Measurements from ENCODE around the gene GPR148.
"Not testable (repeated sequence)": the region's sequence is repeated elsewhere in the genome, so short reads cannot be mapped to it uniquely, and the experiment has no call there.

GPR148 gene, protein sequence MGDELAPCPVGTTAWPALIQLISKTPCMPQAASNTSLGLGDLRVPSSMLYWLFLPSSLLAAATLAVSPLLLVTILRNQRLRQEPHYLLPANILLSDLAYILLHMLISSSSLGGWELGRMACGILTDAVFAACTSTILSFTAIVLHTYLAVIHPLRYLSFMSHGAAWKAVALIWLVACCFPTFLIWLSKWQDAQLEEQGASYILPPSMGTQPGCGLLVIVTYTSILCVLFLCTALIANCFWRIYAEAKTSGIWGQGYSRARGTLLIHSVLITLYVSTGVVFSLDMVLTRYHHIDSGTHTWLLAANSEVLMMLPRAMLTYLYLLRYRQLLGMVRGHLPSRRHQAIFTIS

DNA sequence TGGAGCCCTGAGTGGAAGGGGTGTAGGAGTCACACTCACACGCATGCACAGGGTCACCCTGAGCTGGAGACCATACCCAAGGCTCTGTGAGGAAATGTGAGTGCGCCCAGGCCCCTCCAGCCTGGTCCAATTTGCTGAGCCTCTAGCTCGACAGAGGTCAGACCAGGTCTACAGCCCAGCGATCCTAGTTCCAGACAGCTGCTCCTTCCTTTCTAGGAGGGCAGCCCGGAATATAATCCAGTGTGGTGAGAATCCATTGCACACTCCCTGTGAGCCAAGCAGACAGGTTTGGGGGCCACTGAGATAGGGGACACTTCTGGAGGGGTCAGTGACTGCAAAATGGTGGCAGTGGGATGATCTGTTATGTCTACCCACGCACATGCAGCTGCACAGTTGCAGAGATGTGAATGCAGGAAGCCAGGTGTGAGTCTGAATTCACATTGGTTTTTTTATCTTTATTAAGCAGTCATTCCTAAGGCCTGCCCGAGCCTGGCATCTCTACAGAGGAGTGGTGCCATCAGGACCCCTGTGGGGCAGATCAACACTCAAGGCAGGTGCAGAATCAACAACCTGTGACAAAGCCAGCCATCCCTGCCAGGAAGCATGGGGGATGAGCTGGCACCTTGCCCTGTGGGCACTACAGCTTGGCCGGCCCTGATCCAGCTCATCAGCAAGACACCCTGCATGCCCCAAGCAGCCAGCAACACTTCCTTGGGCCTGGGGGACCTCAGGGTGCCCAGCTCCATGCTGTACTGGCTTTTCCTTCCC is at the start of gene GPR148:
Gene GPR148 (plus strand): TSS at position 522 of the 768 bp plus-strand sequence. CDS start 82 bp downstream, at position 604.
- no peak for FAIRE-seq

DNA sequence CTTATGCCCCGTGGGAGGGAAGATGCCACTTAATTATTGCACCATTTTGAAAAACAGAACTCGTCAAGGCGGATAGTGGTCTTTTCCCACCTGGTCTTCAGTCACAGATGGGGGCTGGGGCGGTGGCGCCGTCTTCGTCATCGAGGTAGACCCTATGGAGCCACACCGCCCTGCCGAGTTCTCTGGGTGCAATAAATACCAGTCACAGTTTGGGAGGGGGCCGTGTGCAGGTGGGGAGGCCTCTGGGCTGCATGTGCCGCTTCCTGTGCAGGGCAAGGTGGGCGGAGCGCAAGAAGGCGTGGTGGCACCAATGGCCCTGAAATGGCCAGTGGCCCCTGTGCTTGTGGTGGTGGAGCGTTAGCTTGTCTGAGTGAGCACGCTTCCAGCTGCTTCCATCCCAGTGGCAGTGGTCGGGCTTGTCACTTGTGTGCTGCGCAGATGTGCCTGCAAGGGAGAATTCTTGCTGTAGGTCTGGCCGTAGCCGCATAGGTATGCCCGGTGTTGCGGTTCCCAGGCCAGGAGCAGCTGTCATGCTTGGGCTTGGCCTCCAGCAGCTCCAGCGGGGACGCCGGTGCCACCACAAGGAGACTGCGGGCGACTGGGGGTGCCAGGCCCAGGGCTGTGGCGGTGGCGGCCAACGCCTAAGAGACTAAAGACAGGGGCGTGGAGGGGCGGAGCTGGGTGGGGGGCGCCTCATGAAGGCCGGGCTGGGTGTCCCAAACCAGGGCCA is 36.7 kb upstream of the GPR148 start:
- FAIRE-seq = not testable (repeated sequence)

DNA sequence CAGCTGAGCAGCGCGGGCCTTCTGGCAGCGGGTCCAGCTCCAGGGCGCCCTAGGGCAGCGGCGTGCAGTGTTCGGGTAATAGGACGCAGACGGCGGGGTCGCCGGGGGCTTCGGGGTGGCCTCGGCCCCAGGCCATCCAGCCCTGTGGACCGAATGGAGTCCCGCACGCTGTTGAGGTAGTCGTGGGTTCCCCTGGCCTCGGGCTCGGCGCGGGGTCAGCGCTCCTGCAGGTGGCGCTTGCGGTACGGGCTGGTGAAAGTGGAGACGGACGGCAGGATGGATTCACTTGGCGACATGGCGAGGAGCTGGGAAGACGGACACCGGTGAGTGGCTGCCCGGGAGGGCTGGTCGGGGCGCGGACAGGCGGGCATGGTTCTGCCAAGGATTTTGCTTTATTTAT is 35.4 kb upstream of the GPR148 start:
- not testable (repeated sequence) for FAIRE-seq

DNA sequence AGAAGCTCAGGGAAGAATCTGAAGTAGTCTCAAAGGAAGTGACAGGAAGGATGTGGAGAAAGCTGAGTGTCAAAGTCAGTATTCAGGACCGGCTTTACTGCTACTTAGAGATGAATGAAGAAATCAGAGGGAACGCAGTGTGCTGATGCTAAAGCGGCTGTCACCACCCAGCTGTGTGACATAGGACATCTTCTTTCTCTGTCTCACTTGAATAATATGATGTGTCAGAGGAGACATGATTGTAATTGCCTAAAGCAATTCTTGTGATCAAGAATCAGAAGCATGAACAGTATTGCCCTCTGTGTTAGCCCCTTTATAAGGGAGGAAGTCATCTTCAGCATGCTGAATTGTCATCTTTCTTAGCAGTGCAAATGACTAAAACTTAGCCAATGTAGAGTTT is 25.6 kb upstream of the GPR148 start:
- FAIRE-seq = not testable (repeated sequence)

DNA sequence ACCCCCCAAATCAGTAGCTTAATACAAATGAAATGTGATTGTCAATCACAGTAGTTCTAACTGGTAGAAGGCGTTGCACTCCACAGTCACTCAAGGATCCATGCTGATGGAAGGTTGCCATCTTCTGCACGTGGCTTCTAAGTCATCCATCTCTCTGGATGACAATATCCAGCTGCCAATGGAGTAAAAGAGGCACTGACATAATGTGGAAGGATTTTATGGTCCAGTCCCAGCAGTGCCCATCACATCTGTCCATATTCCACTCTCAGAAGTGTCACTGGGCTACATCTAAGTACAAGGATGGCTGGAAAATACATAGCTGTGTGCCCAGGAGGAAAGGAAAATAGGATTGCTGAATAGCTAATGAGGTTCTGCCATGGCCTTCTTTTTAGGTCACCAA is 14.1 kb upstream of the GPR148 start:
- not testable (repeated sequence) for FAIRE-seq

DNA sequence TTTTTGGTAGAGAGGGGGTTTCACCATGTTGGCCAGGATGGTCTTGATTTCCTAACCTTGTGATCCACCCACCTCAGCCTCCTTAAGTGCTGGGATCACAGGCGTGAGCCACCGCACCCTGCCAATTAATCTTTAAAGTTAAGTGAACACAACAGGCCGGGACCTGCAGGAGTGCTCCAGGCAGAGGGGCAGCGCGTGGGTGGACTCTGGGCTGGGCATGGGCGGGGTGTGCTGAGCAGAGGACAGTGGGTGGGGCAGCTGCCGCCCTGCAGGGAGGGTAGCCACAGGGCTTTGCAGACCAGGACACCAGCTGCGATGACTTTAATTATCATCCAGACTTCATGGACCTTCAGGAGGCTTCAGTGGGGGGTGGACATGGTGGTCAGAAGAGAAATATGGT is 8.8 kb upstream of the GPR148 start:
- FAIRE-seq = no peak

DNA sequence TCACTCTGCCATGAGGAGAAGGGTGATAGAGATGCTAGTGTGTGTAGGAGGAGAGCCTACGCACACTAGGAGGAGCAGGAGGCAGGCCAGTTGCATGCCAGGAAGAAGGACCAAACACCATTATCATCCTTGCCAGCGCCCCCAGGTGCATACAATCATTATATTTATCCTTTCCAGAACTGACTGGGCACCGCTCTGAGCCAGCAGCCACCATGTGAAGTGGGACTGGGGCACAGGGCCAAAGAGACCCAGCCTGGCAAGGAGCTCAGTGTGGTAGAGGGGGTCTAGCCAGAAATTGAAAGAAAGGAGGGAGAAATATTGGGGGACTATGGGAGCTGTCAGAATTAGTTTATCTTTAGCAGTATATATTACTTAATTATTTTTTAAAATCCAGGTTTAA is 8.3 kb upstream of the GPR148 start:
- FAIRE-seq = no peak

DNA sequence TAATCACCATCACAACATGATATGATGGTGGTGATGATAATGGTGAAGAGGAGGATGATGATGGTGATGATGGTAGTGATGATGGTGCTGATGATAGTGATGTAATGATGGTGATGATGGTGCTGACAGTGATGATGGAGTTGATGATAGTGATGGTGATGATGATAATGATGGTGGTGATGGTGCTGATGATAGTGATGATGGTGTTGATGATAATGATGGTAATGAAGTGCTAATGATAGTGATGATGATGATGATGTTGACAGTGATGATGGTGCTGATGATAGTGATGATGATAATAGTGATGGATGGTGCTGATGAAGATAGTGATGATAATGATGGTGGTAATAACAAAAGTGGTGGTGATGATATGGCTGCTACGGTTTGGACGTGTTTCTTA is 4.4 kb upstream of the GPR148 start:
- FAIRE-seq = no peak

DNA sequence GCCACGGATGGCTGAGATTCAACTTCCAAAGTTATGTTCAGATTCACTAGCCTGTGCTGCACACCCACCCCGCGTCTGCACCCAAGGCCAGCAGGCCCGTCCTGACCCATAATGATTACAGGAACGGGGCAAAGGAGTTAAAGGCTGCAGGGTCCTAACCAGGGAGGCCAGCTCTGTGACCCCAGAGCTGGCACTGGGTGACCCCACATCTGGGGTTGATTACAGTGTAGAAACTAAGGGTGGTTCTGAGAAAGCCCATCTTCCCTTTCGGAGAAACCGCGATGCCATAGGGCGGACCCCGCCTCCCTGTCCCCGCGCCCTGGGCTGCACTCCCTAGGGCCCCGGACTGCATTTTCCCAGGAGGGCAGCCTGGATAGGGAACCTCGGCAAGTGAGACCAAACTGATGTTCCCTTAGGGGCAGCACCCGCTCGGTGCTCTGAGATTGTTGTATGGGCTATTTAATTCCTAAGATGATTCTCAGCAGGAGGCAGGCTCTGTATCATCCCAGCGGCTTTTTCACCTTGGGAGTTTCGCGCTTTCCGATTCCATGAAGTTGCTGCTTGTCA is 2.2 kb upstream of the GPR148 start:
- FAIRE-seq = no peak

DNA sequence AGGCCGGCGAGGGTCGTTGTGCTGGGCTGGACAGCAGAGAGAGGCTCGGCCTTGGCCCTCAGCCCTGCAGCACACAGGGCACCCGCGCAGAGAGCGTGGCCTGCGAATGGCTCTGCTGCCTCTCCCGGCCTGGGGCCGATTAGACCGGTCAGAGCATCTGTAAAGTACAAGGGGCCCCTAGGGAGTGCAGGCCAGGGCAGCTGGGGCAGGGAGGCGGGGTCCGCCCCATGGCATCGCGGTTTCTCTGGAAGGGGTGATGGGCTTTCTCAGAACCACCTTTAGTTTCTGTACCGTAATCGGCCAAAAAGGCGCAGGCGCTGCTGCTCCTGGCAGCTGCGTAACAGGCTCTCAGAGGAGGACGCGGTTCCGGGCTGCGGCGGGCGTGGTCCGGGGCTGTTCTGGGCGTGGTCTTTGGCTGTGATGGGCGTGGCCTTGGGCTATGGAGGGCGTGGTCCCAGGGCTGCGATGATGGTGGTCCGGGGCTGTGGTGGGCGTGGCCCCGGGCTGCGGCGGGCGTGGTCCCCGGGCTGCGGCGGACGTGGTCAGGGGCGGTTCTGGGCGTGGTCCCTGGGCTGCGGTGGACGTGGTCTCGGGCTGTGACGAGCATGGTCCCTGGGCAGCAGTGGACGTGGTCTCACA is 1.5 kb upstream of the GPR148 start:
- FAIRE-seq = no peak

DNA sequence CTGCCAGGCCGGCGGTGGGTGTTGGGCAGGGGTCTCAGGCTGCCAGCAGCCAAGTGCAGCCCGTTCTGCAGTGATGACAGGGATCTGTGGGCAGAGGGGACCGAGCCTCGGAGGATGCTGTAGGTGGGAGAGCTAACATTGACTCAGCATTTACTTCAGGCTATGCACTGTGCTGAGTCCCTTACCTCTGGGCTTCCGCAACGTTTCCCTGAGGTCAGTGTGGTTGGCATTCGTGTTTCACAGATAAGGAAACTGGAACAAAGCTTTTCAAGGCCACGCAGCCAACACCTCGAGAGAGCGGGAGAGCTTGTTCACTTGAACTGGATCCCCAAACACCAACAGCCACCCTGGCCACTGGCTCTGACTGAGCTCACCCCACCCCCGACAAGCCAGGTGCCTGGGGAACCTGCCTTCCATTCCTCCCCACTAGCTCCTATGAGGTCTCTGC is 839 bp upstream of the GPR148 start:
- FAIRE-seq = no peak

DNA sequence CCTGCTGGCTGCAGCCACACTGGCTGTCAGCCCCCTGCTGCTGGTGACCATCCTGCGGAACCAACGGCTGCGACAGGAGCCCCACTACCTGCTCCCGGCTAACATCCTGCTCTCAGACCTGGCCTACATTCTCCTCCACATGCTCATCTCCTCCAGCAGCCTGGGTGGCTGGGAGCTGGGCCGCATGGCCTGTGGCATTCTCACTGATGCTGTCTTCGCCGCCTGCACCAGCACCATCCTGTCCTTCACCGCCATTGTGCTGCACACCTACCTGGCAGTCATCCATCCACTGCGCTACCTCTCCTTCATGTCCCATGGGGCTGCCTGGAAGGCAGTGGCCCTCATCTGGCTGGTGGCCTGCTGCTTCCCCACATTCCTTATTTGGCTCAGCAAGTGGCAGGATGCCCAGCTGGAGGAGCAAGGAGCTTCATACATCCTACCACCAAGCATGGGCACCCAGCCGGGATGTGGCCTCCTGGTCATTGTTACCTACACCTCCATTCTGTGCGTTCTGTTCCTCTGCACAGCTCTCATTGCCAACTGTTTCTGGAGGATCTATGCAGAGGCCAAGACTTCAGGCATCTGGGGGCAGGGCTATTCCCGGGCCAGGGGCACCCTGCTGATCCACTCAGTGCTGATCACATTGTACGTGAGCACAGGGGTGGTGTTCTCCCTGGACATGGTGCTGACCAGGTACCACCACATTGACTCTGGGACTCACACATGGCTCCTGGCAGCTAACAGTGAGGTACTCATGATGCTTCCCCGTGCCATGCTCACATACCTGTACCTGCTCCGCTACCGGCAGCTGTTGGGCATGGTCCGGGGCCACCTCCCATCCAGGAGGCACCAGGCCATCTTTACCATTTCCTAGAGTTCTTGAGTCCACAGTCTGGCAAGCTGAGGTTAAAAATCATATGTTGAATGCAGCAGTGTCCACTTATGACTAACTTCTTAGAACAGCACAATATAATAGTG is 741 bp downstream of the GPR148 start:
- no peak for FAIRE-seq

DNA sequence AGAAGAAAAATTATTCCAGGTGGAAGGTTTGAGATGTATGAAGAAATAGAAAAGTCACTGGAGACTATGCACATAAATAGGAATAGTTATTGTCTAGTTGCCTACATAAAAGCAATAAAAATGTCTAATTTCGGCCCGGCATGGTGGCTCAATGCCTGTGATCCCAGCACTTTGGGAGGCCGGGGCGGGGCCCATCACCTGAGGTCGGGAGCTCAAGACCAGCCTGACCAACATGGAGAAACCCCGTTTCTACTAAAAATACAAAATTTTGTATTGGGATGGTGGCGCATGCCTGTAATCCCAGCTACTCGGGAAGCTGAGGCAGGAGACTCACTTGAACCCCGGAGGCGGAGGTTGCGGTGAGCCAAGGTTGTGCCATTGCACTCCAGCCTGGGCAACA is 3.4 kb downstream of the GPR148 start:
- not testable (repeated sequence) for FAIRE-seq

DNA sequence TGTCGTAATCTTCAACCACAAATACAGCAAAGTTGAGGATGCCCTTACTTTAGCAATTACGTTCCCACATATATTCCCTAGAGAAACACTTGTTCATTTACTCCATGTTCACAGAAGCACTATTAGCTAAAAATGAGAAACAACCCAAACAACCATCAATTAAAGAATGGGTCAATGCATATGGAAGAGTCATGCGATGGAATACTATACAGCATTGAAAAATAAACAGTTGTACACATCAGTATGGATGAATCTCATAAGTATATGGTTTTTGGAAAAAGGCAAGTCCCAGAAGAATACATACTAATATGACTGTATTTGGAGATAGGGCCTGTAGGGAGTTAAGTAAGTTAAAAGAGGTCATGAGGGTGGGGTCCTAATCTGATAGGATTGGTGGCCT is 6.3 kb downstream of the GPR148 start:
- FAIRE-seq = no peak

DNA sequence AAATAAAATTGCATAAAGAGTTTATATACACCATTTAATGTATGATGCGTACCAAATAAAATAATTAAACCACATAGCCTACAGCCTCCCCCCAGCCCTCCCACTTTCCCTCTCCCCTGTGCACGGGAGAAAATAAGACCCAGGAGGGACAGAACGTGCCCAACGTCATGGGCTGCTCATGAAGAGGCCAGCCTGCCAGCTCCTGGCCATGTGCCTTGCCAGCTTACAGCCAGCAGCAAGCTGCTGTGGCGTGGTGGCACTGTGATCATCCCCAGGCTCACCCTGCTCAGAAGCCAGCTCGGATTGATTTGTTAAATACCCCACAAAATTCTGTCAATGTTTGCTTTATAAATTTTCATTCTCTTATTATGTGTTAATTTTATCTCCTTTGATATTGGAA is 7.6 kb downstream of the GPR148 start:
- no peak for FAIRE-seq

DNA sequence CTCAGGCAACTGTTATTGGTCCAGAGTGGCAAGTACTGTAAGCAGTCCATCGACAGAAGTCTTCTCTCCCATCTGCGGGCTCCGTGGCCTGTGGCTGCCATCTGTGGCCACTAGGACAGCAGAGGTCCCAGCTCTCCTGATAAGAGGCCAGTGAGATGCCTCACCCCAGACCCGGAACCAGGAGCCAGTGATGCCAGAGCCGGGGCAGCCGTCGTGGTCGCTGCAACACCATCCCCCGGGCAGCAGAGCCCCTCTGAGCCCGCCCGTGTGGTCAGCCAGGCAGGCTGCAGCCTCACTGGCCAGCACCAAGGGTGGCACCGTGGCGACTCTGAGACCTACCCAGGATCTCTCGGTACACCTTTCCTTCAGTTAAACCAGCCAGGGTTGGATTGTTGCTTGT is 8.7 kb downstream of the GPR148 start:
- no peak for FAIRE-seq

DNA sequence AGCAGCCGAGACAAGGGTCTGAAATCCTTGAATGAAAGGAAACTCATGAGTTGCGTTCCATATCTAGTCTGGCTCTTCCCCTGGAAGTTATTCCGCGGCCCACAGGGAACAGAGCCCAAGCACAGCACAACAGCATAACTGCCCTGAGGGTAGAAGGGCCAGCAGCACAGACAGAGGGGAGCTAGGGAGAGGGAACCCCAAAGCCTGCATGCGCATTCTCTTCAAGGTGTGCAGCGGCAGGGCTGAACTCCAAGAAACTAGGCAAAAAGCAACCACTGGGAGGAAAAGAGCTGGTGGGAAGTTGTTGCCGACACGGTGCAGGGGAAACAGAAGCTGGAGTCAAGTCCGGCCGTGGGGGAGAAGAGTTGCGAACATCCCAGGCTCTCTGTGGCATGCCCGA is 11.8 kb downstream of the GPR148 start:
- FAIRE-seq = no peak

DNA sequence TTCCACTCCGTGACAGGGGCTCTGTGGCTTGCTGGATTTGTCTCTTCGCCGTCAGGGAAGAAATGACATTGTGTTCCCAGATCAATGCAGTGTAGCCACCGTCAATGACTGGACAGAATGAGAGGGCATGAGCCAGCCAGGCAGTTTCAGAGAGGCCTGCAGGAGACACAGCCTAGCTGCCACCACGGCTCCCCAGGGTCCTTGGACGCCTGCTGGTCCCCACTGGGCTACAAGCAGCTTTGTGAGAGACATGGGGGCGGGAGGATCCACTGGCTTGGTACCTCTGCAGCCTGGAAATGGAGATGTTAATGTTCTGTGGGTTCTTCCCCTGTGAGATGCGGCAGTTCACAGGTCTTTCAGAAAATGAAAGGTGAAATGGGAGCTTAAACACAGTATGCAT is 14.4 kb downstream of the GPR148 start:
- no peak for FAIRE-seq

DNA sequence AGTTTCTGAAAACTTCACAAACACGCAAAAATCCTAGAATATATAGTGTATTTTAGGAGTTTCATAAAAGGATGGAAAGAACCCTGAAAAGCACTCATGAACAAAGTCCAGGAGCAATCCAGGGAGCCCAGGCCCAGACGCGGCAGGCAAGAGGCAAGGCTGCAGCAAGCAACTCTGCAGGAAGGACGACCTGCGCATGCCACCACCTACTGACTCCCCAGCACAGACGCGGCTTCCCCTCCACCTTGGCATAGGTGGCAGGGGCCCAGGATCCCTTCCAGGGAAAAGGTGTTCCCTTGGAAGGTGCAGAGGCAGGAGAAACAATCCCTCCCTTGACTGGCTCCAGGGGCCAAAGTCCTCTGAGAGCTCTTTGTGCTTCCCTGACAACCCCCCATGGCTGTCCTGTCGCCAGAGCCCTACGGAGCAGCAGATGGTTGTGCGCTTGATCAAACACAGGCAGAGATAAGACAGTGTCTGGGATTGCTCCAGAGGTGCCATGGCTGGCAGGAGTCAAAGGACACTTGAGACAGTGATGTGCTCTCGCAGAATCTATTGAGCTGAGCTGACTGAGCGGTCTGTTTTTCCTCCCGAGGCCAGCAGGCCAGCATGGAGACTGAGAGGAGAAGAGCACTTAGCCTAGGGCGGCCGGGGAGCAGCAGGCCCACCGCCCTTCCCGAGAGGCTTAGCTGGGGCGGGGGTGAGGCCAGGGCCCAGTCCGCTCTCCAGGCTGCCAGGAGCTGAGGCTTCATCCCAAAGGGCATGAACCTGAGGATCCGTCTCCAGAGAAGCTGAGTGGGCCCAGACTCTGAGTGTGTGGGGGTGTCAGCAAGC is 15.6 kb downstream of the GPR148 start:
- FAIRE-seq = no peak

DNA sequence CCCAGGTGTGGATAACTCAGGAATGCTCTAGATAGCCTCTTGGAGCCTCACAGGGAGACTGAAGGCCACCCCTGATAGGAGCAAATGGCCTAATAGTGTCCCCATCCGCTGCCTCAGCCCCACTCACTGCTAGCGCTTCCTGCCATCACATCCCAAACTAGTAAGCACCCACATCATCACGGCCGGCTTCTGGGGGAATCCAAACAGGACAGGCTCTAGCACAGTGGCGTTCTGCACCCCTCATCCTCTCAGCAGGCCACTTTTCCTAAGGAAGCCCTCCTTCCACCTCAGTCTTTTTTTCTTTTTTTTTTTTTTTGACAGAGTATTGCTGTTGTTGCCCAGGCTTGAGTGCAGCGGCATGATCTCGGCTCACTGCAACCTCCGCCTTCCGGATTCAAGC is 20.2 kb downstream of the GPR148 start:
- no peak for FAIRE-seq
